GM12891 (cell line): ENCODE measurements around the gene PCDHGB4.

ENCODE experiments used
- PAX5 ChIP-seq: IDR thresholded peaks from 2 replicates; pipeline ENCODE4 v1.6.1; 2011; ENCODE audit warnings: low read length, moderate library complexity, mild to moderate bottlenecking; ENCODE audit not compliant: insufficient read depth, severe bottlenecking
- TAF1 ChIP-seq: IDR thresholded peaks from 2 replicates; pipeline ENCODE4 v1.6.1; 2011; ENCODE audit warnings: low read depth, low read length, control low read depth

DNA sequence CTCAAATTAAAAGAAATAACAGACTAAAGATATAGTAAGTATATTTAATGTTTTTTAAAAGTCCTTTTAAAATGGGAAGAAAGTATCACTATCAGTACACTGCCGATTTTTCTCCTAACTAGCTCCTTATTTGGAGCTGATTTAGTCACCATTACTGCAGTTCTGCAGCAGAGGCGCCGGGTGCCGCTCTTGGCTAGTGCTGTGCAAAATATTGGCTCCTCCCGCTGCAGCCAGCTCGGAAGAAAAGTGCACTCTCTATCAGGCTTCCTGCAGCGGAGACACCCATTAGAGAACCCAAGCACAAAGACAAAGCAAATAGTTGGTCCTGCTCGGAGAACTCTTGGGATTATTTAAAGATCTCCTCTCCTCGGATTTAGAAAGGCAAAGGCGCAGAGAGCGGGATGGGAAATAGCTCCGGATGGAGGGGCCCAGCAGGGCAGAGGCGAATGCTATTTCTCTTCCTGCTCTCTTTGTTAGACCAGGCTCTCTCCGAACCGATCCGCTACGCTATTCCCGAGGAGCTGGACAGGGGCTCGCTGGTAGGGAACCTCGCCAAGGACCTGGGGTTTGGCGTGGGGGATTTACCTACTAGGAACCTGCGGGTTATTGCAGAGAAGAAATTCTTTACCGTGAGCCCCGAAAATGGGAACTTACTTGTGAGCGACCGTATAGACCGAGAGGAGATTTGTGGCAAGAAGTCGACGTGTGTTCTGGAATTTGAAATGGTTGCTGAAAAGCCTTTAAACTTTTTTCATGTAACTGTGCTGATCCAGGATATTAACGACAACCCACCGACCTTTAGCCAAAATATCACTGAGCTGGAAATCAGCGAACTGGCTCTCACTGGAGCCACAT lies 17.3 kb upstream of the PCDHGB4 start, which contains the start of gene PCDHGB3:
- no peak for TF ChIP-seq PAX5
- no peak for TF ChIP-seq TAF1
